Spinal cord (tissue), 10 donors: ENCODE results near the gene DPY30. TPM values are rescaled to one million over a fixed set of nuclear protein-coding genes. Genes with fewer than 3 reads are reported as not detected.
"Not testable (repeated sequence)": the region's sequence is repeated elsewhere in the genome, so short reads cannot be mapped to it uniquely, and the experiment has no call there.

ENCODE experiments used
- DNase-seq, 6 donors: peaks; one replicate each; pipeline versions ENCODE4 v3.0.0 to v3.0.0-alpha.2; 2013 to 2015; ENCODE audit warnings: low spot score in 6 of 6, low read depth in 4 of 6
- H3K27ac ChIP-seq: one replicate; pipeline ENCODE4 v1.5.1; 2013; ENCODE audit warnings: low read depth, low read length, control low read depth
- H3K27me3 ChIP-seq: one replicate; pipeline ENCODE4 v1.6.1; 2013; ENCODE audit warnings: low read length; ENCODE audit not compliant: control insufficient read depth, insufficient read depth
- H3K36me3 ChIP-seq: one replicate; pipeline ENCODE4 v1.6.1; 2013; ENCODE audit warnings: low read length; ENCODE audit not compliant: control insufficient read depth, insufficient read depth
- H3K4me1 ChIP-seq: one replicate; pipeline ENCODE4 v1.6.1; 2013; ENCODE audit warnings: low read length; ENCODE audit not compliant: control insufficient read depth, insufficient read depth
- H3K4me3 ChIP-seq: one replicate; pipeline ENCODE4 v1.5.1; 2013; ENCODE audit warnings: low read depth, low read length, control low read depth
- H3K9me3 ChIP-seq: one replicate; pipeline ENCODE4 v1.6.1; 2013; ENCODE audit warnings: low read length; ENCODE audit not compliant: control insufficient read depth, insufficient read depth
- WGBS: methylation state at CpG from one replicate; pipeline ENCODE4 v1.1.5; 2013; ENCODE audit warnings: missing lambda C conversion rate; ENCODE audit not compliant: insufficient coverage; 5-methylcytosine and 5-hydroxymethylcytosine counted together
- polyA plus RNA-seq, 2 donors: library from polyadenylated mRNA; unstranded; fragments of 120-200 nt; gene quantifications; one replicate each; pipeline ENCODE4 v1.2.1, GENCODE V29; 2013; ENCODE audit not compliant: insufficient read length in 2 of 2
- total RNA-seq, 2 donors: library from RNA; depleted of rRNA in 1 of 2; stranded (reverse); fragments of 120-200 nt in 1 of 2; fragments of >200 nt in 1 of 2; gene quantifications; one replicate each; pipeline versions ENCODE4 v1.2.3 to v1.2.4, GENCODE V29; 2013 to 2014
- donor health status: healthy.

DPY30 gene
- total and polyA plus RNA-seq, 4 donors = 58.3 to 103 (median 85.9) TPM

- WGBS = under 1% methylated on average over 41 of the region's 57 CpGs
- Histone ChIP-seq H3K9me3 (no peaks in the 10 kb centered on the region), H3K27me3 (no peaks in the 10 kb centered on the region), H3K4me3 (peak within 1 kb of the TSS; percentile 82), H3K27ac (peak within 1 kb of the TSS; percentile 94), H3K4me1 (peaks cover 9% of the 10 kb centered on the region), H3K36me3 (peaks cover 9% of the 10 kb centered on the region)
- peak; percentile 81 to 99 (median 90) for DNase-seq
These were observed 28.7 kb downstream of the DPY30 start, which contains the start of gene MEMO1 for GRCh38 chr2:32010670-32011484. Gene MEMO1, minus strand, starts transcription at chr2:32011008. Its CDS starts 761 bp downstream, at chr2:32010247.

GRCh38 chr2:32010280-32010669 is 29.3 kb downstream of the DPY30 start:
- WGBS = 0% methylated on average over 13 of the region's 43 CpGs
- not testable (repeated sequence) for H3K36me3 ChIP-seq, H3K27ac ChIP-seq, H3K9me3 ChIP-seq, H3K4me1 ChIP-seq, H3K27me3 ChIP-seq
- peak in 2 of 6 donors; percentile 48 to 65 for DNase-seq
- H3K4me3 ChIP-seq = peak overlapping the region; percentile 21

GRCh38 chr2:32009516-32010256 is 29.9 kb downstream of the DPY30 start:
- DNase-seq = peak in 2 of 6 donors; percentile 38 to 57

GRCh38 chr2:32008805-32009515 is 30.6 kb downstream of the DPY30 start:
- peak in 2 of 6 donors; percentile 1 to 55 for DNase-seq
- H3K27me3 ChIP-seq = no peaks in the 10 kb centered on the region
- 0% methylated on average over 7 of the region's 10 CpGs for WGBS

More at GRCh38 chr2:32009516-32010256, 29.9 kb downstream of the DPY30 start:
- Histone ChIP-seq H3K4me3 (peak overlapping the region; percentile 82), H3K36me3 (peaks cover 9% of the 10 kb centered on the region), H3K4me1 (peaks cover 9% of the 10 kb centered on the region), H3K9me3 (no peaks in the 10 kb centered on the region), H3K27ac (peak overlapping the region; percentile 75), H3K27me3 (no peaks in the 10 kb centered on the region)
- under 1% methylated on average over 87 of the region's 91 CpGs for WGBS

GRCh38 chr2:32007121-32007391 is 32.5 kb downstream of the DPY30 start:
- H3K27ac ChIP-seq = no peak overlapping the region
- DNase-seq = no peak
- no peak overlapping the region for H3K4me3 ChIP-seq
- no peaks in the 10 kb centered on the region for H3K27me3 ChIP-seq
- H3K9me3 ChIP-seq = no peaks in the 10 kb centered on the region
- peaks cover 9% of the 10 kb centered on the region for H3K4me1 ChIP-seq
- no peaks in the 10 kb centered on the region for H3K36me3 ChIP-seq

More at GRCh38 chr2:32008805-32009515, 30.6 kb downstream of the DPY30 start:
- H3K27ac ChIP-seq = peak overlapping the region; percentile 75
- no peaks in the 10 kb centered on the region for H3K9me3 ChIP-seq
- peaks cover 5% of the 10 kb centered on the region for H3K36me3 ChIP-seq
- peak overlapping the region; percentile 82 for H3K4me3 ChIP-seq
- H3K4me1 ChIP-seq = peaks cover 9% of the 10 kb centered on the region

GRCh38 chr2:32005371-32005976 is 34.1 kb downstream of the DPY30 start:
- Histone ChIP-seq H3K27ac (no peak overlapping the region), H3K4me3 (no peak overlapping the region), H3K4me1 (peaks cover 5% of the 10 kb centered on the region), H3K27me3 (no peaks in the 10 kb centered on the region), H3K9me3 (no peaks in the 10 kb centered on the region), H3K36me3 (no peaks in the 10 kb centered on the region)
- 100% methylated on average over 1 of the region's 2 CpGs for WGBS
- no peak for DNase-seq

GRCh38 chr2:32003791-32004190 is 35.8 kb downstream of the DPY30 start:
- DNase-seq = no peak
- Histone ChIP-seq H3K27me3 (no peaks in the 10 kb centered on the region), H3K4me1 (peaks cover 5% of the 10 kb centered on the region), H3K4me3 (no peak overlapping the region), H3K36me3 (no peaks in the 10 kb centered on the region), H3K27ac (no peak overlapping the region), H3K9me3 (no peaks in the 10 kb centered on the region)
- WGBS = no CpG with 5 or more reads among the region's 2 CpGs

- DNase-seq = no peak
- Histone ChIP-seq H3K27ac (no peak overlapping the region), H3K36me3 (no peaks in the 10 kb centered on the region), H3K27me3 (no peaks in the 10 kb centered on the region), H3K9me3 (no peaks in the 10 kb centered on the region), H3K4me3 (no peak overlapping the region), H3K4me1 (no peaks in the 10 kb centered on the region)
- WGBS = no CpG with 5 or more reads among the region's 3 CpGs
These were observed 37.2 kb downstream of the DPY30 start for GRCh38 chr2:32002406-32002805.

GRCh38 chr2:31999438-31999837 is 40.2 kb downstream of the DPY30 start:
- no peak for DNase-seq
- Histone ChIP-seq H3K36me3 (no peaks in the 10 kb centered on the region), H3K9me3 (no peaks in the 10 kb centered on the region), H3K4me1 (no peaks in the 10 kb centered on the region), H3K4me3 (no peak overlapping the region), H3K27me3 (no peaks in the 10 kb centered on the region), H3K27ac (no peak overlapping the region)
- WGBS = 100% methylated on average over 1 of the region's 4 CpGs
